ENCODE data around the gene ARX. TPM values are rescaled to one million over a fixed set of nuclear protein-coding genes. Genes with fewer than 3 reads are reported as not detected.

The ARX gene
- total RNA-seq = not detected

DNA sequence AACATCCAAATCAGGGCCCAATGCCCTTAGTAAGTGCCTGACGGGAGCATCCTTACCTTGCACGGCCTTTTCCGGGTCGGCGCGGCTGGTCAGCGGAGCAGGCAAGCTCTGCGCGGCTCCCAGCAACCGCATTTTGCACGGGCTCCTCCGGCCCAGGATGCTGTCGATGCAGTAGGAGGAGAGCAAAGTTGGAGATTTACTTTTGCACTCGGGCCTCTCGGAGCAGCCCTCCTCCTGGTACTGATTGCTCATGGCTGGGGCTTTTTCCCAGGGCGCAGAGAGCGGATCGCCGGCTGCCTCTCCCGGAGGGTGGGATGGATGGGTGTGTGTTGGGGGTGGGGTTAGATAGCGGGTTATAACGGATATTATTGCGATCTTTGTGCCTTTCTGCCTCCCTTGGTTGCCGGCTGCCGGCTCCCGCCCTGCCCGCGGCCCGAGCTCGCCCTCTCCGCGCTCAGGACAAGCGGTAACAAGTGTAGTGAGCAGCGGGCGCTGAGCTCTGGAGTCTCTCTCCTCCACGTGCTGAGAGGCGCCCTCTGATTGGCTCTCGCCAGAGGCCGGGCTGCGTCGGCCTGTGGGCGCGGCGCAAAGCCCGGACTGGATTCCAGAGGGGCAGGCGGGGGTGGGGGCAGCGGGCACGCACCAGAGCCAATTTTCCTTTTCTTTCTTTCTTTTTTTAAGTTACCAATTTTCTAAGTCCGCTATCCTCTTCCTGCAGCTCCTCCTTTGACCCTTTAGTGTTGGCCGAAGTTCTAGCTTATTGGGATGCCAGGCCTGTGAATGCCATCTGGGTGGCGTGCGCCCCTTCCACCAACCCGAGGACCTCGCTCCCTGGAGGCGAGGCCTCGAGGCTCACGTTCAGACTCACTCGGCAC is at the start of gene ARX:
ARX (minus strand) TSS at position 480 of the 875 bp plus-strand sequence; CDS start at position 252, 228 bp downstream.
- TF ChIP-seq CTCF (IDR thresholded peaks at IDR 0.05; ENCODE audit: low read depth) = no peak

DNA sequence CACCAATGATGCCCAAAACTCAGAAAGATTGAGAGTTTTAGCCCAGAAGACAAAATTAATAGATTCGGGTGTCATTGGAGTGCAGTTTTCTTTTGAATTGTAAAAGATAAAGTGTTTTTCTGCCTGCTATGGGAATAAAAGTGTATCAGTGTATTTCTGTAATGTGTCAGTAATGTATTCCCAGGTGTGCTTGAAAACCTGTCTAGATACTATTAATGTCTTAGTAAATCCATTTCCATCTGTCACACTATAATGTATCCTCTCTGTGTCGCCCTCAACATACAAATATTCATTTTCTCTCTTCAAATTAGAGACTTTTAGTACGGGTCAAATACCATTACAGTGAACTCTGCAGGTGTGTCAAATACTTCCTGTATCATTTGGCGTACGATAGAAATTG is 43.5 kb upstream of the ARX start:
- no peak for TF ChIP-seq CTCF (IDR thresholded peaks at IDR 0.05; ENCODE audit: low read depth)

DNA sequence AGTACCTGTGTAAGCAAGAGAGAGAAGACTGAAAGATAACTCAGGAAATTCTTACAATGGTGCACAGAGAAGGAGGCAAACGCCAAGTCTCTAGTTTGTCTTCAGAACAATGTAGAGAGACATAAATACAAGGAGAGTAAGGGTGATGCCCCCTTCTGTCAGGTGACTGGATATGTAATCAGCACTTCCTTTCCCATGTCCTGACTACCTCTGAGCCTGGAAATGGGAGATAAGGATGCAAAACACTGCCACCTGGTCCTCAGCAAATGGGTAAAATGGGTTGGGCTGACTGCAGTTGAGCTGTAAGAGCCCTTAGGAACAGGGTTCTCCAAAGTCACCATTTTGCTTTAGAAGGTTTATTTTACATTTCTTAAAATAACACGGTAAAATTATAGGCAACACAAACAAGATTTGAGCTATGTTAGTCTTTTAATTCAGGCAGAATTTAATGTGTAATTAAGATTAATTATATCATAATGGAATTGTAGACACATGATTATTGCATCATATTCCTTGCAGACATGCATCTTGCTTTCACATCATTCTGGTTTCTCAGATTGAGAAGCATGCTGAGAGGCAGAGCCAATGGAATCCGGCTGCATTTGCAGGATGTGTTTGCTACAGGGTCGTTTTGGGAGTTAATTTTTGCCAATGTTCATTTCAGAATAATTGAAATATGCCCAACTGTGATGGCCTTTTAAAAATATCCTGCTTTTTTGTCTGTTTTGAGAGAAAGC is 37.2 kb upstream of the ARX start:
- no peak for TF ChIP-seq CTCF (IDR thresholded peaks at IDR 0.05; ENCODE audit: low read depth)

DNA sequence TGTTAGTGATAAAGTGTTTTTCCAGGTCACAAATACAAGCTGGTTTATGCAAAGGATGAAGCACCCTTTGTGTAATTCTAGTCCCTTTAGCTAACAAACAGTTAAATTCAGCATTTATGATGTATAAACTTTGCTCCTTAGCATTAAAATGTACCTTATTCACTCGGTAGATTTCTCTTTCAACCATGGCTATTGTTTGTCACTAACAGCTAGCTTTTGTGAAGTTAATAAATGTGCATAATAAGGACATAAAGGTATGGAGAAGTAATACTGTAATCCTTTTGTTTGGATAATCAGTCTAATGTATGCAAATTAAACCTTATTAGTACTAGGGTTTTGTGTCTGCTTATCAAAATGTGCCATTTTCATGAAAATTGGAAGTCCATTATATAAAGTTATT is 34.2 kb upstream of the ARX start:
- TF ChIP-seq CTCF (IDR thresholded peaks at IDR 0.05; ENCODE audit: low read depth) = no peak

DNA sequence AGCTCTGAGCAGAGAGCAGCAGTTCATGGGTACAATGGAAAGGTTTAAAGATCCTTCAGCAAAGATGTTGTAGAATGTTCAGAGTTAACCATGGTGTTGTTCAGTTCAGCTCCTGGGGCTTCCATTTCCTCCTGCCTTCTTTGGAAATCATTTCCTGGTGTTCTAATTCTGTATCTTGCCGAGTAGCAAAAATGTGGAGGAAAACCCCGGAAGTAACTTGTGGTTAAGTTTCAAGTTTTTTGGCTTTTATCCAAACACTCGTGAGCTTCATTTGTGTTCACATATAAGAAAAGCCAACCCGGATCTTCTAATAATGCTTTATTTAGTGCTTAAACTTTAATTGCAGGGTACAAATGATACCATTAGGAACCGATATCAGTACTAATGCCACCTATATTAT is 33.6 kb upstream of the ARX start:
- no peak for TF ChIP-seq CTCF (IDR thresholded peaks at IDR 0.05; ENCODE audit: low read depth)

DNA sequence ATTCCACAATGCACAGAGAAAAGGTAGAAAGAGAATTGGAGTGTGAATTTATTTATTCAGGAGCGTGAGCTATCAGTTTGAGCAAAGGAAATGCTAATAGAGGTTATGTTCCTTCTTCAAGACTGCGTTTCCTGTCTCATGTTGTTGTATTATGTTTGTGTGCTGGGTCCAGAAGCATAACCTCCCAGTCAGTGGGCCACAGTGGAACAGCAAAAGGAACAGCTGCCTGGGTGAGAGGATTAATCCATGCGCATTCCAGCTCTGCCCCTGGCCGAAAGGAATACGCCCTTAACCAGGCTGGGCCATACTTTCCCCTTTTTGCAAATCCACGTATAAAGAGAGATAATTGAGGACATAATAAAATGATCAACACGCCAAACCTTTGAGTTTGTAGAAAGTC is 32.4 kb upstream of the ARX start:
- no peak for TF ChIP-seq CTCF (IDR thresholded peaks at IDR 0.05; ENCODE audit: low read depth)

DNA sequence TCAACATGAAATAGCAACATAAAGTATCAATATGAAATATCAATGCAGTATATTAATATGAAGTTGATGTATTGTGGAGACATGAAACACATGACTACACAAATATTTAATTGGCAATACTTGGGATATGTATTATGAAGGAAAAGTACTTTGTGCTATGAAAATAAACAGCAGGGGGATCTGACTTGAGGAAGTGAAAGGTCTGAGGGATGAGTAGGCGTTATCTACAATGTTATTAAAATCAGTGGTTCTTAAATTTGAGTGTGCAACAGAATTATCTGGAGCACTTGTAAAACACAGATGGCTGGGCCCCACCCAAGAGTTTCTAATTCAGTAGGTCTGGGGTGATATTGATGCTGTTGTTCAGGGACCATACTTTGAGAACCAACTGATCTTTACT is 27.4 kb upstream of the ARX start:
- TF ChIP-seq CTCF (IDR thresholded peaks at IDR 0.05; ENCODE audit: low read depth) = no peak

Data from subcutaneous adipose tissue (tissue), 4 donors.